HepG2 (cell line): Measurements from ENCODE around the gene RASA3.

Source experiments
- CBFB ChIP-seq: sonication (generic); formaldehyde crosslinking; IDR thresholded peaks from 2 replicates; pipeline ENCODE4 v1.4.0; 2020; ENCODE audit warnings: missing genetic modification reagents
- CTCF ChIP-seq: sonication (generic); formaldehyde crosslinking; IDR thresholded peaks from 2 replicates; pipeline ENCODE4 v1.5.0; 2020; ENCODE audit warnings: mild to moderate bottlenecking, missing genetic modification reagents, moderate library complexity
- FIP1L1 ChIP-seq: fragments of 200-400 bp; formaldehyde crosslinking; IDR thresholded peaks from 2 replicates; pipeline ENCODE4 v1.6.1; 2018; ENCODE audit warnings: low read depth, mild to moderate bottlenecking, low read length, moderate library complexity, borderline replicate concordance; ENCODE audit not compliant: insufficient read depth
- ISL2 ChIP-seq: sonication (generic); formaldehyde crosslinking; IDR thresholded peaks from 2 replicates; pipeline ENCODE4 v1.5.0; 2020; ENCODE audit warnings: missing genetic modification reagents
- POLR2AphosphoS5 ChIP-seq: IDR thresholded peaks from 2 replicates; pipeline ENCODE4 v1.6.1; 2012; ENCODE audit warnings: low read depth, low read length
- SP1 ChIP-seq, 2 experiments: fragments of 450-650 bp in 1 of 2; sonication (generic) in 1 of 2; formaldehyde crosslinking in 1 of 2; IDR thresholded peaks; 2 replicates each; pipeline versions ENCODE4 v1.4.0 to v1.6.1; 2016 to 2020; ENCODE audit warnings: missing genetic modification reagents in 1 of 2
- TAF1 ChIP-seq: sonication (generic); formaldehyde crosslinking; IDR thresholded peaks from 2 replicates; pipeline ENCODE4 v1.4.0; 2020; ENCODE audit warnings: missing genetic modification reagents
- TBL1XR1 ChIP-seq: fragments of 150-350 bp; IDR thresholded peaks from 2 replicates; pipeline ENCODE4 v1.6.1; 2014; ENCODE audit warnings: borderline replicate concordance, low read length; ENCODE audit not compliant: partially characterized antibody
- XRCC5 ChIP-seq: fragments of 200-400 bp; formaldehyde crosslinking; optimal IDR thresholded peaks from 2 replicates; pipeline ENCODE3; 2017; ENCODE audit warnings: mild to moderate bottlenecking, low read length
- ZBTB40 ChIP-seq, 2 experiments: fragments of 450-650 bp in 1 of 2; sonication (generic) in 1 of 2; formaldehyde crosslinking in 1 of 2; IDR thresholded peaks; 2 replicates each; pipeline versions ENCODE4 v1.6.1 to v1.8.0; 2016 to 2022; ENCODE audit warnings: antibody characterized with exemption in 1 of 2, mild to moderate bottlenecking in 1 of 2, missing genetic modification reagents in 1 of 2
- ZBTB42 ChIP-seq: sonication (generic); formaldehyde crosslinking; IDR thresholded peaks from 2 replicates; pipeline ENCODE4 v1.5.0; 2020; ENCODE audit warnings: mild to moderate bottlenecking, missing genetic modification reagents
- ZNF276 ChIP-seq: sonication (generic); formaldehyde crosslinking; IDR thresholded peaks from 2 replicates; pipeline ENCODE4 v1.4.0; 2020; ENCODE audit warnings: mild to moderate bottlenecking, low read depth, missing genetic modification reagents
- ZNF644 ChIP-seq: IDR thresholded peaks from 2 replicates; pipeline ENCODE4 v1.6.1; 2016; ENCODE audit warnings: low read depth

GRCh38 chr13:114057166-114058050 is 75.0 kb downstream of the RASA3 start:
- TF ChIP-seq CTCF (CRISPR knock-in tag) (no peak), XRCC5 (no peak), ZBTB40 (IDR thresholded peaks at IDR 0.05) (no peak), ZBTB40 (CRISPR knock-in tag; IDR thresholded peaks at IDR 0.05) (no peak), ZNF276 (no peak), CBFB (no peak), TBL1XR1 (no peak), ZNF644 (CRISPR knock-in tag) (no peak), ISL2 (CRISPR knock-in tag) (no peak), ZBTB42 (CRISPR knock-in tag) (no peak), SP1 (IDR thresholded peaks at IDR 0.05) (no peak), SP1 (CRISPR knock-in tag; IDR thresholded peaks at IDR 0.05) (no peak), POLR2AphosphoS5 (no peak), TAF1 (no peak), FIP1L1 (no peak)
